ENCODE results near the gene PGLYRP3.

DNA sequence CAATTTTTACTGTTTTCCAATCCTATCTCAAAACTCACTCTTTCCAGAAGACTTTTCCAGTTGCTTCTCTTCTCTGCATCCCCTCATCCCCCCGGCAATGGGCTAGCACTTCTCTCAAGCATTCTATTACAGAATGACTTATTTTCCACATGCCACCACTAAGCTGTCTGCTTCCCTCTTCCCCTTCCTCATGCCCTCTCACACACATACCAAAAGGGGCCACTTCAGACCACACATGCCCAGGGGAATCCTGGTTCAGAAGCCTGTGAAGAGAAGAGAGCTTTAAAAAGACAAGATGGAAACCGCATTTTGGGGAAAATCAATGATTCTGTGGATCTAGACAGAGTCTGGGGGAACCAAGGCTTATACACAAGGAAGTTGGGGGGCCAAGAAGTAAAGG lies 61.7 kb downstream of the PGLYRP3 start:
- TF ChIP-seq, protein P1, sequence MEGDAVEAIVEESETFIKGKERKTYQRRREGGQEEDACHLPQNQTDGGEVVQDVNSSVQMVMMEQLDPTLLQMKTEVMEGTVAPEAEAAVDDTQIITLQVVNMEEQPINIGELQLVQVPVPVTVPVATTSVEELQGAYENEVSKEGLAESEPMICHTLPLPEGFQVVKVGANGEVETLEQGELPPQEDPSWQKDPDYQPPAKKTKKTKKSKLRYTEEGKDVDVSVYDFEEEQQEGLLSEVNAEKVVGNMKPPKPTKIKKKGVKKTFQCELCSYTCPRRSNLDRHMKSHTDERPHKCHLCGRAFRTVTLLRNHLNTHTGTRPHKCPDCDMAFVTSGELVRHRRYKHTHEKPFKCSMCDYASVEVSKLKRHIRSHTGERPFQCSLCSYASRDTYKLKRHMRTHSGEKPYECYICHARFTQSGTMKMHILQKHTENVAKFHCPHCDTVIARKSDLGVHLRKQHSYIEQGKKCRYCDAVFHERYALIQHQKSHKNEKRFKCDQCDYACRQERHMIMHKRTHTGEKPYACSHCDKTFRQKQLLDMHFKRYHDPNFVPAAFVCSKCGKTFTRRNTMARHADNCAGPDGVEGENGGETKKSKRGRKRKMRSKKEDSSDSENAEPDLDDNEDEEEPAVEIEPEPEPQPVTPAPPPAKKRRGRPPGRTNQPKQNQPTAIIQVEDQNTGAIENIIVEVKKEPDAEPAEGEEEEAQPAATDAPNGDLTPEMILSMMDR (IDR thresholded peaks at IDR 0.05; ENCODE audit: poor library complexity) = no peak
- TF ChIP-seq EZH2 (IDR thresholded peaks at IDR 0.05; ENCODE audit: borderline replicate concordance) (no peak), EZH2phosphoT487 (IDR thresholded peaks at IDR 0.05; ENCODE audit: low read depth, severe bottlenecking, unreplicated experiment) (no peak)
